ENCODE results near the gene TOR1AIP2.
A peak's percentile ranks its signal among the peaks of the same experiment; 100 is the strongest.

TOR1AIP2 gene

GRCh38 chr1:179831225-179831624, 46.4 kb downstream of the TOR1AIP2 start:
- no peak overlapping the region for H3K4ac ChIP-seq (ENCODE audit: low read depth in 1 of 2, low read length in 2 of 2)
- no peak overlapping the region for H3K4me3 ChIP-seq (ENCODE audit: insufficient read depth in 1 of 2, low read depth in 1 of 2, low read length in 2 of 2)
- 76% methylated on average over 2 of the region's 3 CpGs for WGBS
- no peak overlapping the region for H4K91ac ChIP-seq (ENCODE audit: low read length)
- no peaks in the 10 kb centered on the region for H3K79me1 ChIP-seq (replicated peaks; ENCODE audit: low read length, poor library complexity, severe bottlenecking)
- H4K8ac ChIP-seq (ENCODE audit: low read length), result no peak overlapping the region
- no peak overlapping the region for H2BK15ac ChIP-seq (ENCODE audit: low read depth, poor library complexity, severe bottlenecking)
- H3K36me3 ChIP-seq (ENCODE audit: control insufficient read depth in 1 of 2, insufficient read depth in 2 of 2, low read depth in 1 of 2, low read length in 2 of 2), result peaks cover 4% of the 10 kb centered on the region in 2 experiments
- no peak overlapping the region for H3K27ac ChIP-seq (ENCODE audit: low read length, poor library complexity, severe bottlenecking)
- H2BK12ac ChIP-seq (ENCODE audit: low read length in 2 of 2), result no peak overlapping the region
- no peak overlapping the region for H3K18ac ChIP-seq (ENCODE audit: low read depth in 1 of 2, low read length in 2 of 2)
- no peak overlapping the region for H3K9ac ChIP-seq (ENCODE audit: low read length)
- peaks cover 32 to 33% of the 10 kb centered on the region in 2 experiments for H3K27me3 ChIP-seq (ENCODE audit: control insufficient read depth in 1 of 2, insufficient read depth in 1 of 2, low read length in 2 of 2)
- H3K4me2 ChIP-seq (ENCODE audit: low read length, poor library complexity, severe bottlenecking), result no peak overlapping the region
- DNase-seq, result no peak
- H3K9me3 ChIP-seq (ENCODE audit: control insufficient read depth, low read length), result no peaks in the 10 kb centered on the region
- H2BK120ac ChIP-seq (ENCODE audit: low read depth, low read length), result no peak overlapping the region
- no peak overlapping the region for H3K23ac ChIP-seq (ENCODE audit: low read length in 2 of 2)
- H3K4me1 ChIP-seq (ENCODE audit: control insufficient read depth, insufficient read depth, low read depth, low read length), result peaks cover 10% of the 10 kb centered on the region
- no peak overlapping the region for H3K14ac ChIP-seq (ENCODE audit: low read length in 2 of 2)
- no peak overlapping the region for H2AFZ ChIP-seq (ENCODE audit: low read depth, low read length)
- no peak overlapping the region for H2BK5ac ChIP-seq (ENCODE audit: low read depth, low read length, poor library complexity, severe bottlenecking)
- no peak overlapping the region for H2AK5ac ChIP-seq (ENCODE audit: low read length, severe bottlenecking)

- Histone ChIP-seq H4K91ac (ENCODE audit: low read length) (no peak overlapping the region), H2AK5ac (ENCODE audit: low read length, severe bottlenecking) (no peak overlapping the region), H3K27ac (ENCODE audit: low read length, poor library complexity, severe bottlenecking) (no peak overlapping the region)
Observed at GRCh38 chr1:179828554-179829110, 49.0 kb downstream of the TOR1AIP2 start.

GRCh38 chr1:179826626-179827280, 50.9 kb downstream of the TOR1AIP2 start:
- 80% methylated on average over 6 of the region's 7 CpGs for WGBS
- no peaks in the 10 kb centered on the region for H3K9me3 ChIP-seq (ENCODE audit: control insufficient read depth, low read length)

More at GRCh38 chr1:179828554-179829110, 49.0 kb downstream of the TOR1AIP2 start:
- Histone ChIP-seq H2BK15ac (ENCODE audit: low read depth, poor library complexity, severe bottlenecking) (no peak overlapping the region), H2BK12ac (ENCODE audit: low read length in 2 of 2) (no peak overlapping the region), H3K9me3 (ENCODE audit: control insufficient read depth, low read length) (no peaks in the 10 kb centered on the region), H3K9ac (ENCODE audit: low read length) (no peak overlapping the region), H3K4me1 (ENCODE audit: control insufficient read depth, insufficient read depth, low read depth, low read length) (peaks cover 16% of the 10 kb centered on the region), H3K27me3 (ENCODE audit: control insufficient read depth in 1 of 2, insufficient read depth in 1 of 2, low read length in 2 of 2) (peaks cover 32 to 33% of the 10 kb centered on the region in 2 experiments), H3K18ac (ENCODE audit: low read depth in 1 of 2, low read length in 2 of 2) (no peak overlapping the region), H3K14ac (ENCODE audit: low read length in 2 of 2) (peak overlapping the region in 1 of 2 experiments; percentile 38), H2AFZ (ENCODE audit: low read depth, low read length) (no peak overlapping the region), H3K79me1 (replicated peaks; ENCODE audit: low read length, poor library complexity, severe bottlenecking) (no peaks in the 10 kb centered on the region), H3K4me3 (ENCODE audit: insufficient read depth in 1 of 2, low read depth in 1 of 2, low read length in 2 of 2) (no peak overlapping the region), H3K4ac (ENCODE audit: low read depth in 1 of 2, low read length in 2 of 2) (no peak overlapping the region), H2BK120ac (ENCODE audit: low read depth, low read length) (no peak overlapping the region), H3K4me2 (ENCODE audit: low read length, poor library complexity, severe bottlenecking) (no peak overlapping the region), H3K23ac (ENCODE audit: low read length in 2 of 2) (no peak overlapping the region), H3K36me3 (ENCODE audit: control insufficient read depth in 1 of 2, insufficient read depth in 2 of 2, low read depth in 1 of 2, low read length in 2 of 2) (no peaks in the 10 kb centered on the region), H2BK5ac (ENCODE audit: low read depth, low read length, poor library complexity, severe bottlenecking) (no peak overlapping the region), H4K8ac (ENCODE audit: low read length) (no peak overlapping the region)
- WGBS, result 94% methylated on average over 9 of the region's 9 CpGs
- no peak for DNase-seq

DNA sequence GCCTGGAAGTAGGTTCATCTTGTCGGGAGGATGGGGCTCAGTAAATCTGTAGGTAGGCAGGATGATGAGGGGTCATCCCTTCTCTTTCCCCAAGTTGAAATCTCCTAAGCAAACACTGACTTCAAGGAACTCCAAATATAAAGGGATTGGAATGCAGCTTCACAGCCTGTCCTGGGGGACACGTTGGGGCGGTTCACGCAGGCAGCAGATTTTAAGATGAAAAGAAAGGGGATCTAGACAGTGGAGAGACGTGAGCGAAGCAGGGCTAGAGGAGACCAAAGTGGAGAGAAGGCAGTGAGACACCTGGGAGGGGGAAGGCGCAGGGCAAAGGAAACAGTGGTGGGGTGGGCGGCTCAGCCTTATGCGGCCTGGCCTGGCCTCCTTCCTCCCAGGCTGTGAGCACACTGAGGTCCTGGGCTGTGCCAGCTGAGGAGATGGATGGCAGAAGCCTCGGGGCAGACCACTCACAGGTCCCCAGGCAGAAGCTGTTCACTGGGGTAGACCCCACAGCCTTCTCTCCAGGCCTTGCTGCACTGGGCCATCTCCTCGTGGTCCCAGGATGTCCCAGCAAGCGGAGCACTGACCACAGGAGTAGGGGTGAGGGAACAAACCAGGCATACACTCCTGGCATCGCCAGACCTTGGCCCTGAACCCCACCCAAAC, 51.7 kb downstream of the TOR1AIP2 start:
- Histone ChIP-seq H3K79me1 (replicated peaks; ENCODE audit: low read length, poor library complexity, severe bottlenecking) (no peaks in the 10 kb centered on the region), H4K8ac (ENCODE audit: low read length) (no peak overlapping the region), H2AK5ac (ENCODE audit: low read length, severe bottlenecking) (no peak overlapping the region), H2BK15ac (ENCODE audit: low read depth, poor library complexity, severe bottlenecking) (no peak overlapping the region), H3K4me2 (ENCODE audit: low read length, poor library complexity, severe bottlenecking) (no peak overlapping the region), H2BK12ac (ENCODE audit: low read length in 2 of 2) (no peak overlapping the region), H3K27me3 (ENCODE audit: control insufficient read depth in 1 of 2, insufficient read depth in 1 of 2, low read length in 2 of 2) (peaks cover 34 to 46% of the 10 kb centered on the region in 2 experiments), H3K18ac (ENCODE audit: low read depth in 1 of 2, low read length in 2 of 2) (no peak overlapping the region), H4K91ac (ENCODE audit: low read length) (no peak overlapping the region), H2BK120ac (ENCODE audit: low read depth, low read length) (no peak overlapping the region), H3K36me3 (ENCODE audit: control insufficient read depth in 1 of 2, insufficient read depth in 2 of 2, low read depth in 1 of 2, low read length in 2 of 2) (no peaks in the 10 kb centered on the region), H3K27ac (ENCODE audit: low read length, poor library complexity, severe bottlenecking) (no peak overlapping the region), H3K9ac (ENCODE audit: low read length) (no peak overlapping the region), H3K4me1 (ENCODE audit: control insufficient read depth, insufficient read depth, low read depth, low read length) (peaks cover 5% of the 10 kb centered on the region), H2AFZ (ENCODE audit: low read depth, low read length) (no peak overlapping the region), H2BK5ac (ENCODE audit: low read depth, low read length, poor library complexity, severe bottlenecking) (no peak overlapping the region), H3K23ac (ENCODE audit: low read length in 2 of 2) (no peak overlapping the region), H3K14ac (ENCODE audit: low read length in 2 of 2) (no peak overlapping the region), H3K4me3 (ENCODE audit: insufficient read depth in 1 of 2, low read depth in 1 of 2, low read length in 2 of 2) (no peak overlapping the region), H3K9me3 (ENCODE audit: control insufficient read depth, low read length) (no peaks in the 10 kb centered on the region), H3K4ac (ENCODE audit: low read depth in 1 of 2, low read length in 2 of 2) (no peak overlapping the region)
- DNase-seq, result no peak
- 85% methylated on average over 13 of the region's 13 CpGs for WGBS

More at GRCh38 chr1:179826626-179827280, 50.9 kb downstream of the TOR1AIP2 start:
- Histone ChIP-seq H2AK5ac (ENCODE audit: low read length, severe bottlenecking) (no peak overlapping the region), H3K27me3 (ENCODE audit: control insufficient read depth in 1 of 2, insufficient read depth in 1 of 2, low read length in 2 of 2) (peaks cover 36 to 38% of the 10 kb centered on the region in 2 experiments), H3K23ac (ENCODE audit: low read length in 2 of 2) (no peak overlapping the region), H4K8ac (ENCODE audit: low read length) (no peak overlapping the region), H3K18ac (ENCODE audit: low read depth in 1 of 2, low read length in 2 of 2) (no peak overlapping the region), H3K4me1 (ENCODE audit: control insufficient read depth, insufficient read depth, low read depth, low read length) (peaks cover 10% of the 10 kb centered on the region), H2AFZ (ENCODE audit: low read depth, low read length) (no peak overlapping the region), H3K27ac (ENCODE audit: low read length, poor library complexity, severe bottlenecking) (no peak overlapping the region), H3K4ac (ENCODE audit: low read depth in 1 of 2, low read length in 2 of 2) (no peak overlapping the region), H4K91ac (ENCODE audit: low read length) (no peak overlapping the region), H2BK12ac (ENCODE audit: low read length in 2 of 2) (no peak overlapping the region), H3K36me3 (ENCODE audit: control insufficient read depth in 1 of 2, insufficient read depth in 2 of 2, low read depth in 1 of 2, low read length in 2 of 2) (no peaks in the 10 kb centered on the region), H3K79me1 (replicated peaks; ENCODE audit: low read length, poor library complexity, severe bottlenecking) (no peaks in the 10 kb centered on the region), H3K14ac (ENCODE audit: low read length in 2 of 2) (no peak overlapping the region), H3K4me3 (ENCODE audit: insufficient read depth in 1 of 2, low read depth in 1 of 2, low read length in 2 of 2) (no peak overlapping the region), H2BK5ac (ENCODE audit: low read depth, low read length, poor library complexity, severe bottlenecking) (no peak overlapping the region), H2BK15ac (ENCODE audit: low read depth, poor library complexity, severe bottlenecking) (no peak overlapping the region), H3K9ac (ENCODE audit: low read length) (no peak overlapping the region), H2BK120ac (ENCODE audit: low read depth, low read length) (no peak overlapping the region), H3K4me2 (ENCODE audit: low read length, poor library complexity, severe bottlenecking) (no peak overlapping the region)
- no peak for DNase-seq

All from mesenchymal stem cell (in vitro differentiated cells and primary cell).